ENCODE data around the gene SBF2. TPM values are rescaled to one million over a fixed set of nuclear protein-coding genes. Genes with fewer than 3 reads are reported as not detected.
"Not testable (repeated sequence)": the region's sequence is repeated elsewhere in the genome, so short reads cannot be mapped to it uniquely, and the experiment has no call there.

The SBF2 gene
- total and polyA plus RNA-seq, 2 donors (not counting 3 experiments of a cell fraction or from before 2014, with no cell fraction given), result 15.4 to 42.4 TPM

- DNase-seq (ENCODE audit: low read depth, low spot score) (no peak), FAIRE-seq (no peak)
- intact Hi-C loops (cut with micrococcal nuclease) (no loop called here), dilution Hi-C loops (cut with MboI; ENCODE audit: extremely low pct_ligation_motif_present, low sequenced_read_pairs) (loop anchor here (25.0 kb wide), 1 partner anchor 133 kb away; no protein-coding TSS in a partner anchor)
- H2AFZ ChIP-seq (ENCODE audit: low read depth, low read length), result no peak overlapping the region
- H3K9me1 ChIP-seq (replicated peaks; ENCODE audit: control insufficient read depth, extremely low read depth, insufficient read depth, low read length), result no peaks in the 10 kb centered on the region
- H3K4me3 ChIP-seq (replicated peaks in 1 of 3; ENCODE audit: insufficient read depth in 1 of 3, low read depth in 1 of 3, low read length in 3 of 3), result no peak overlapping the region
- peaks cover 31% of the 10 kb centered on the region for H3K79me2 ChIP-seq (ENCODE audit: control insufficient read depth, insufficient read depth, low read length)
- H3K9ac ChIP-seq (replicated peaks; ENCODE audit: extremely low read depth, insufficient read depth, low read length), result no peak overlapping the region
- CTCF ChIA-PET, result interaction anchor here (1.1 to 3.0 kb wide), 4 partner anchors 7 to 239 kb away, joined by 3 to 13 read pairs (median 3); no protein-coding TSS in a partner anchor
- peaks cover 4% of the 10 kb centered on the region for H3K4me1 ChIP-seq (ENCODE audit: control insufficient read depth, extremely low read depth, insufficient read depth, low read length)
- H3K9me3 ChIP-seq (replicated peaks; ENCODE audit: control insufficient read depth, insufficient read depth, low read length), result no peaks in the 10 kb centered on the region
- no peaks in the 10 kb centered on the region for H4K20me1 ChIP-seq (replicated peaks; ENCODE audit: control insufficient read depth, extremely low read depth, insufficient read depth, low read length)
- no peaks in the 10 kb centered on the region for H3K27me3 ChIP-seq (ENCODE audit: control insufficient read depth in 2 of 2, insufficient read depth in 2 of 2, low read length in 2 of 2)
- no peak overlapping the region for H3K4me2 ChIP-seq (ENCODE audit: insufficient read depth, low read length)
- BruUV-seq (replicated peaks), result no TSS peak
- peaks cover 29 to 37% of the 10 kb centered on the region in 2 experiments for H3K36me3 ChIP-seq (ENCODE audit: control insufficient read depth in 2 of 2, extremely low read depth in 1 of 2, insufficient read depth in 2 of 2, low read length in 2 of 2)
- H3K27ac ChIP-seq (ENCODE audit: insufficient read depth, low read depth, low read length), result no peak overlapping the region
- TF ChIP-seq GATA2 (IDR thresholded peaks at IDR 0.05; ENCODE audit: insufficient read depth, insufficient read length, low read depth, low read length) (no peak), EZH2 (IDR thresholded peaks at IDR 0.05; ENCODE audit: borderline replicate concordance, low read depth, low read length, severe bottlenecking) (no peak), POLR2A (IDR thresholded peaks at IDR 0.05; ENCODE audit: low read depth, low read length) (no peak), JUN (IDR thresholded peaks at IDR 0.05; ENCODE audit: borderline replicate concordance, insufficient read depth, insufficient read length, low read depth) (no peak), FOS (IDR thresholded peaks at IDR 0.05; ENCODE audit: borderline replicate concordance, insufficient read depth, low read length) (no peak), CTCF (IDR thresholded peaks at IDR 0.05; ENCODE audit: extremely low read depth in 1 of 2, insufficient read depth in 1 of 2, low read depth in 1 of 2, low read length in 2 of 2) (no peak), POLR2AphosphoS5 (IDR thresholded peaks at IDR 0.05; ENCODE audit: insufficient read depth, low read depth, low read length) (no peak), MYC (IDR thresholded peaks at IDR 0.05; ENCODE audit: low read depth, low read length) (no peak)
- TF ChIP-seq, protein P1, sequence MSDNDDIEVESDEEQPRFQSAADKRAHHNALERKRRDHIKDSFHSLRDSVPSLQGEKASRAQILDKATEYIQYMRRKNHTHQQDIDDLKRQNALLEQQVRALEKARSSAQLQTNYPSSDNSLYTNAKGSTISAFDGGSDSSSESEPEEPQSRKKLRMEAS (IDR thresholded peaks at IDR 0.05; ENCODE audit: insufficient read depth, insufficient read length), result no peak
- POLR2A ChIA-PET, result no interaction called here
These were observed 548.4 kb downstream of the SBF2 start for GRCh38 chr11:9745411-9746211.

- dilution Hi-C loops (cut with MboI; ENCODE audit: extremely low pct_ligation_motif_present, low sequenced_read_pairs), result loop anchor here (25.0 kb wide), 1 partner anchor 131 kb away; no protein-coding TSS in a partner anchor
- intact Hi-C loops (cut with micrococcal nuclease); H3K4me1 ChIP-seq (ENCODE audit: control insufficient read depth, extremely low read depth, insufficient read depth, low read length); H3K27ac ChIP-seq (ENCODE audit: insufficient read depth, low read depth, low read length); H3K9ac ChIP-seq (replicated peaks; ENCODE audit: extremely low read depth, insufficient read depth, low read length); POLR2A ChIA-PET; H3K27me3 ChIP-seq (ENCODE audit: control insufficient read depth in 2 of 2, insufficient read depth in 2 of 2, low read length in 2 of 2); BruUV-seq (replicated peaks); H3K9me3 ChIP-seq (replicated peaks; ENCODE audit: control insufficient read depth, insufficient read depth, low read length); H3K4me2 ChIP-seq (ENCODE audit: insufficient read depth, low read length); H4K20me1 ChIP-seq (replicated peaks; ENCODE audit: control insufficient read depth, extremely low read depth, insufficient read depth, low read length); DNase-seq (ENCODE audit: low read depth, low spot score); H3K4me3 ChIP-seq (replicated peaks in 1 of 3; ENCODE audit: insufficient read depth in 1 of 3, low read depth in 1 of 3, low read length in 3 of 3); CTCF ChIA-PET; H3K9me1 ChIP-seq (replicated peaks; ENCODE audit: control insufficient read depth, extremely low read depth, insufficient read depth, low read length); H2AFZ ChIP-seq (ENCODE audit: low read depth, low read length); FAIRE-seq: not testable (repeated sequence)
- H3K36me3 ChIP-seq (ENCODE audit: control insufficient read depth in 2 of 2, extremely low read depth in 1 of 2, insufficient read depth in 2 of 2, low read length in 2 of 2), result peaks cover 35 to 45% of the 10 kb centered on the region in 2 experiments
- H3K79me2 ChIP-seq (ENCODE audit: control insufficient read depth, insufficient read depth, low read length), result peaks cover 32% of the 10 kb centered on the region
These were observed 550.5 kb downstream of the SBF2 start for GRCh38 chr11:9743512-9743911.
